Measurements from ENCODE around the gene LAMA2.
A peak's percentile ranks its signal among the peaks of the same experiment; 100 is the strongest.

The LAMA2 gene

DNA sequence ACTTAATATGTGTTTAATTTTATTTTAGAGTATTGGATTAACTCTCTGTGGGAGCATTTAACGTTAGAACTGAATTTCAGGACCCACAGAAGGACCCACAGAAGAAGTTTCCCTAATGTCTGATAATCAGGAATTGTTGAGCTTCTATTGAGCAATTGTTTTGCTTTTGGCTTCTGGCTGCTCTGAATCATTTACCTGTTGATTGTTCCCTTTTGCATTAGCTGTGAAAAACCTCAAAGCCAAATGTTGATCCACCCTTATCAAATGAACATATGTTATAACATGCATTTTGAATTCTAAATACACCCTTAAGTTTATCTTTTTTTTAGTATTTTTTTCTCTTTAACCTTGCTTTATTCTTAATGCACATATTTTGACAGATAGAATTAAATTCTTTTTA, 393.5 kb downstream of the LAMA2 start:
- peak; percentile 56 for DNase-seq (ENCODE audit: low read depth)
- TF ChIP-seq, protein P1, sequence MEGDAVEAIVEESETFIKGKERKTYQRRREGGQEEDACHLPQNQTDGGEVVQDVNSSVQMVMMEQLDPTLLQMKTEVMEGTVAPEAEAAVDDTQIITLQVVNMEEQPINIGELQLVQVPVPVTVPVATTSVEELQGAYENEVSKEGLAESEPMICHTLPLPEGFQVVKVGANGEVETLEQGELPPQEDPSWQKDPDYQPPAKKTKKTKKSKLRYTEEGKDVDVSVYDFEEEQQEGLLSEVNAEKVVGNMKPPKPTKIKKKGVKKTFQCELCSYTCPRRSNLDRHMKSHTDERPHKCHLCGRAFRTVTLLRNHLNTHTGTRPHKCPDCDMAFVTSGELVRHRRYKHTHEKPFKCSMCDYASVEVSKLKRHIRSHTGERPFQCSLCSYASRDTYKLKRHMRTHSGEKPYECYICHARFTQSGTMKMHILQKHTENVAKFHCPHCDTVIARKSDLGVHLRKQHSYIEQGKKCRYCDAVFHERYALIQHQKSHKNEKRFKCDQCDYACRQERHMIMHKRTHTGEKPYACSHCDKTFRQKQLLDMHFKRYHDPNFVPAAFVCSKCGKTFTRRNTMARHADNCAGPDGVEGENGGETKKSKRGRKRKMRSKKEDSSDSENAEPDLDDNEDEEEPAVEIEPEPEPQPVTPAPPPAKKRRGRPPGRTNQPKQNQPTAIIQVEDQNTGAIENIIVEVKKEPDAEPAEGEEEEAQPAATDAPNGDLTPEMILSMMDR (IDR thresholded peaks at IDR 0.05; ENCODE audit: insufficient read depth, low read depth, low read length, missing control alignments), result no peak

DNA sequence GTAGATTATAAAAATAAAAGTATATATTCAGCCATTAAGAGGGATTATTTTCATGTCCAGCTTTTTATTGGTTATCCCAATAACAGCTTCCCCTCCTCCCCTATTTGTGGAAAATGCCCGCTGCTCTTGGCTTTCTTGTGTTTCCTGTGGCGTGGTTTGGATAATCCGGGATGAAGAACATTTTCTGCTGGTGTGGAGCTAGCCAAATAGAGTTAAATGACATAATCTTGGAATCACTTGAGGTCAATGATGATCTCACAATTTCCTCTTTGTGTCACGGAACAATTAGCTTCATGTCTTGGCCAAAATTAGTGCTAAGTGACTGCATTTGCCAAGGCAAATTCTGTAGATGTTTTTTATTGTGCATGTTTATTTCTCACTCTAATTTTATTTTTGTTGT, 394.0 kb downstream of the LAMA2 start:
- TF ChIP-seq, protein P1 (IDR thresholded peaks at IDR 0.05; ENCODE audit: insufficient read depth, low read depth, low read length, missing control alignments), result no peak
- DNase-seq (ENCODE audit: low read depth), result no peak
- no peak overlapping the region for H3K4me3 ChIP-seq (ENCODE audit: low read length)

More for the DNA sequence above, 393.5 kb downstream of the LAMA2 start:
- no peak overlapping the region for H3K4me3 ChIP-seq (ENCODE audit: low read length)

DNA sequence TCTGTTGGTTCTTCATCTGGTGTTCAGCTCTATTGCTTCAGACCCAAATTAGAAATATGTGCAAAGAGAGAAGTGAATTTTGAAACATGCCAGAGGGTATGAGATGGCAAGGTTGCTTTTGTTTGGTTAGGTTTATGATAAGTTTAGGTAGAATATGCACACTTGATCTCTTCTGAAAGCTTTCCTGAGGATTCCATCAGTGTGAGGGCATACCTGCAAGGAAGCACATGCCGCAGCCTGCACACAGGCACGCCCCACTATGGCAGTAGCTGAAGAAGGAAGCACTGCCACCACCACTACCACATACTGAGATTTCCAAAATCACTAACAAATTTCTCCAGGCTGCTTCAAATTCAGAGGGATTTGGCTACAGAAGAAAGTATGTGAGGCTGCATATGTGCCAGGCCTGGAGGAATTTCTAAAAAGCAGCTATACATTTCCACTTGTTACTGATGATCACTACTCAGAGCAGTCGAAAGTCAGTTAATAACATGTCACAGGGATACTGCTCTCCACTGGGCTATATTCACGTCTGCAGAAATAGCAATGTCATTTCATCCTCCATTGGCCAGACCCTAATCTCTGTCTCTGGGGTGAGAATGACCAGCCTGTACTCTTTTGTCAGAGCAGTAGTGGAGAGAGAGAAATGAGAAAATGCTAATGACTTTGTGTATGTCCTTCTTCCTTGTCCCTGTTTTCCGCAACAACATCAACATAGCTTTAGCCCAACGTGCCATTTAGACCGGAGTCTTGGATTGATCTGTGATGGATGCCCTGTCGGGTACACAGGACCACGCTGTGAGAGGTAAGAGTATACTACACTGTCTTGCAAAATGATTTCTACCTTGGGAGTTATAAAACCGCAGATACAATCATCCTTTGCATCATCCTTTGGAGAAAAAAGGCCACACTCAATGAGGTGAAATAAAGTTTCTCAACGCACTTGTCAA, 396.7 kb downstream of the LAMA2 start:
- TF ChIP-seq, protein P1 (IDR thresholded peaks at IDR 0.05; ENCODE audit: insufficient read depth, low read depth, low read length, missing control alignments), result no peak
- H3K4me3 ChIP-seq (ENCODE audit: low read length), result no peak overlapping the region
- DNase-seq (ENCODE audit: low read depth), result peak; percentile 69

DNA sequence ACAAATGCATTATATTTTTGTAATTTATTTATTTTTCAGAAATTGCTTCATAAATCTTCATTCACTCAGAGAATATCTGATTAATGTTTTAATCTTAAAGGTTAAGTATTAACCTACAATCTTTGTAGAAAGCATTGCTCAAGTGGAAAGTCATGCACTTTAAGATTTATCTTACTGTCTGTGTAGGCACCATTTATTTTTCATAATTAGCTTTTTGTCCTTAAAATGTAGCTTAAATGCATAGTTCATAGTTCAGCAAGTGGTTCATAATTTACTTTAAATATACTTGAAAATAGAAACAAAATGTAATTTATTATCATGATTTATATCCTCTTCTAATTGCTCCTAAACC, 397.3 kb downstream of the LAMA2 start:
- TF ChIP-seq, protein P1 (IDR thresholded peaks at IDR 0.05; ENCODE audit: insufficient read depth, low read depth, low read length, missing control alignments), result no peak
- no peak overlapping the region for H3K4me3 ChIP-seq (ENCODE audit: low read length)
- no peak for DNase-seq (ENCODE audit: low read depth)

DNA sequence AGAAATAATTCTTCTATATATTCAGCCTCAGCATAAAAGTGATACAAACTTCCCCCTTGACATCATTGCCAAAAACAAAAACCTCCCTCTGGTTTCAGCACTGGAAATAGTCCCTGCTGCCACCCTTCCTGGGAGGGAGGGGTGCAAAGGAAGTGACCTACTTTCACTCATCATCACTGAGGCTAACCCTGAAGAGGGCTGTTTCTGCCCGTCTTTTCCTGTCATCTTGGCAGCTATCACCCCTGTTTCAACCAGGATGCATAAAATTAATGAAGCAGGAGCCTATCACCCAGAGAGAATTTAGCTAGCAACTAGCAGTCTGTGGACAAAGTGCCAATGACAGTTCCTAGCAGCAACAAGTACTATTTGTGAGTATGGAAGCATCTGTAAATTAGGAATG, 397.8 kb downstream of the LAMA2 start:
- no peak for DNase-seq (ENCODE audit: low read depth)
- TF ChIP-seq, protein P1 (IDR thresholded peaks at IDR 0.05; ENCODE audit: insufficient read depth, low read depth, low read length, missing control alignments), result no peak
- H3K4me3 ChIP-seq (ENCODE audit: low read length), result no peak overlapping the region

DNA sequence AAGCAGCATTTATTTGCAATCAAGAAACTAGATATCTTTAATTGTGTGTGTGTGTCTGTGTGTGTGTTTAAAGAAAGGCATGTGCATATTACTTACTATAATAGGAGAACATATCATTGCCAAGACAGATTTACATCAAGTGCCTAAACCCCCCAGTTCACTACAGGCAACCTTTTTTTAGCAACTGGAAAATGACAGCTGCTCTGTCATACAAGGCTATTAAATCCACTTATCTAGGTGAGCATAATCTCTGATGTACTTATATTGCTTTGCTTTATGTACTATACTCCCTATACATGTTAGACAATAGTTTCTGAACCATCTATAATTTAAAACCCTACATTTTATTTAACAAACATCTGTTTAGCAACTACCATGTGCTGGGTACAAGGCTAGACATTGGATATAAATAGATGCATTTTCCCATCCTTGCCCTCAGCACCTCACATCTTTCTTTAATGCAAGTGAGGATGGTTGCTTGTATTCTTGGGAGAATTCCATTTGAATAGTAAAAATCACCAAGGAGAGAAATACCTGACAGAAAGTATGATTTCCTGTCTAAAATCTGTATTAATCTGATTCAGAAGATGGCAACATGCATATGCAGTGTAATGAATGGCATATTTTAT, 398.3 kb downstream of the LAMA2 start:
- no peak overlapping the region for H3K4me3 ChIP-seq (ENCODE audit: low read length)
- DNase-seq (ENCODE audit: low read depth), result no peak
- TF ChIP-seq, protein P1 (IDR thresholded peaks at IDR 0.05; ENCODE audit: insufficient read depth, low read depth, low read length, missing control alignments), result no peak

Data from epithelial cell of esophagus (primary cell).